ENCODE measurements around the gene CBARP.

Gene CBARP

DNA sequence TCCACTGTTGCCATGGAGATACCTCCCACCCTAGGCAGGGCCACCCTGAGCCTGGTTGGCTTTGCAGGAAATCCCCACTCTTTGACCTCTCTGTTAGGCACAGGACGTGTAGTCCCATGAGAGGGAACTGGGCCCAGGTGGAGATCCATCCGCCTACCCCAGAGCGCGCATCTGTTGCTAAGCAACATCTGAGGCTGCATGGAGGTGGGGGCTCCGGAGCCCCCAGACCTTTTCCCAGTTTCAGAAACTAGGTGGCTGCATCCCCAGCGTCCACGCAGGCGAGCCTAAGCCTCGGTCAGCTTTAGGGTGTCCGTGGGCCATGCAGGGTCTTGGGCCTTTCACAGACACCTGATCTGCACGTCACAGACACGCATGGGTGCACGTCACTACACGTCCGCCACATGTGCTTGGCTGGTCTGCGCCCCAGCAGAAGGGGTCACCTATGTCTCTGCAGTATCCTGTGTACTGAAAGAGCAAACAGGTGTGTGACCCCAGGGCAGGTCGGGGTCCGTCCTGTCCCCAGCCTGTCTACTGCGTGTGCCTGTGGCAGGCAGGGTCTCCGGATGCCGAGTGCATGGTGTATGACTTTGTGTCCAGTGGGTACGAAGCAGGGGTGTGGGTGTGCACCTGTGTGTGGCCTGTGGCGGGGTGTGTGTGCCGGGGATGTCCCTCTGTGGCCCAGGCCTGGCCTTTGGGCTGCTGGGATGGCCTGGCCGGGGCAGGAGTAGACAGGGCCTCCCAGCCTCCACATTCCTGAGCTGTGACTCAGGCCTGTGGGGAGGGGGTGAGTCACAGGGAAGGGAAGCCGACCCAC is 27.2 kb upstream of the CBARP start:
- DNase-seq = no peak

DNA sequence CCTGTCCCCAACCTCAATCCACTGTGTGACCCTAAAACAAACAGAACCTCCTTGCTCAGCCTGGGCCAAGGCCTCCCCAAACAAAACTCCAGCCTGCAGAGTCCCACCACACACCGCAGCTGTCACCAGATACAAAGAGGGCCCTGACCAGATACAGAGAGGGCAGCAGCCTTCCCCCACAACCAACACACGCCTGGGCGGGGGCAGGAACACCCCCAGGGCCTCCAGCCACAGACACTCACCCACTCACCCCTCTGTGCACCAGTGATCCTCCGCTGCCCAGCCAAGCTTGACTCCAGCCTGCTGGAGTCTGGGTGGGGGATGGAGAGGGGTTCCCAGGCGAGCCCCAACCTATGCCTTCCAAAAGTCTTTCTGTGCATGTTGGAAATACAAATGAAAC is 25.4 kb upstream of the CBARP start:
- no peak for DNase-seq

- DNase-seq = no peak
Observed at GRCh38 chr19:1262623-1263123, 24.9 kb upstream of the CBARP start.

GRCh38 chr19:1261798-1262622 is 24.2 kb upstream of the CBARP start:
- peak in 2 of 3 experiments; percentile 54 to 58 for DNase-seq

DNA sequence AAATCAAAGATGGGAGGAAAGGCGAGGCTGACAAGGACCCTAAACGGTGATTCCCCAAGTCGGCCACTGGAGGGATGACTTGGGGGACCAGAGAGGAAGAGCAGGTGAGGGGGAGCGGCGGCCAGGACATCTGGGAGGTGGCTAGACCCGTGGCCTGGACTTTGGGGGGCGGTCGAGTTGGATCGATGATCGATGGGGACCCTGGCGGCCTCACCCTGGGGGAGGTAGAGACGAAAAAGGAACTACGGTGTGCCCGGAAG is 23.7 kb upstream of the CBARP start:
- no peak for DNase-seq

DNA sequence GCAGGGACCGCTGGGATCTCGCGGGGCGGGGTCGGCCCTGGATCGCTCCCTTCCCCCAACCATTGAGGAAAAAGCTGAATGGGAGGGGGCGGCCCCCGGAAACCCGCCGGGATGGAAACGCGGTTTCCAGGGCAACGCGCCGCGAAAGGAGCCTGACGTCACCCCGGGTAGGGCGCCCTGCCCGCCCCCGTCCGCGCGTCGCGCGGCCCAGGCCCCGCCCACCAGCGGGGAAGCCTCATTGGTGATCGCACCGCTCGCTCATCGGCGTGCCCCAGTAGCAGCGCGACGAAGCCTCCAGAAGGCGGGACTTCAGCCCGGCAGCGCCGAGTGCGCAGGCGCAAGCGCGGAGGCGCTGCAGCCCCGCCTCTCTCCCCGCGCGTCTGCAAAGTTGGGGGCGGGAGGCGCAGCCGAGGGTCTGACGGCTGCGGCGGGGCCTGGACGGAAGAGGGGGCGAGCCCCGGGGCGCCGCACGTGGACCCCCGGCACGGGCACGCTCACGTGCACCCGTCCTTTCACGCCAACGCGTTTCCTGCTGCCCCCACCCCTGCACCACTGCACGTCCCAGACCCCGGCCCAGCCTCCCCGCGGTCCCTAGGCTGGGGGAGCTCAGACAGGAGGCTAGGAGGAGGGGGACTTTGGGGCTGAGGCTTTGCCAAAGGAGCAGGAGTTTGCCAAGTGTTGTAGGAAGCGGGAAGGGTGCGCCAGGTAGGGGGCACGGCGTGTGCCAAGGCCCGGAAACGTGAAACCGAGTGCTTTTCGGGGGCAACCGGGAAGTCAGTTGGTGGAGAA is 23.1 kb upstream of the CBARP start:
- DNase-seq = peak; percentile 98 to 99 (median 98)

DNA sequence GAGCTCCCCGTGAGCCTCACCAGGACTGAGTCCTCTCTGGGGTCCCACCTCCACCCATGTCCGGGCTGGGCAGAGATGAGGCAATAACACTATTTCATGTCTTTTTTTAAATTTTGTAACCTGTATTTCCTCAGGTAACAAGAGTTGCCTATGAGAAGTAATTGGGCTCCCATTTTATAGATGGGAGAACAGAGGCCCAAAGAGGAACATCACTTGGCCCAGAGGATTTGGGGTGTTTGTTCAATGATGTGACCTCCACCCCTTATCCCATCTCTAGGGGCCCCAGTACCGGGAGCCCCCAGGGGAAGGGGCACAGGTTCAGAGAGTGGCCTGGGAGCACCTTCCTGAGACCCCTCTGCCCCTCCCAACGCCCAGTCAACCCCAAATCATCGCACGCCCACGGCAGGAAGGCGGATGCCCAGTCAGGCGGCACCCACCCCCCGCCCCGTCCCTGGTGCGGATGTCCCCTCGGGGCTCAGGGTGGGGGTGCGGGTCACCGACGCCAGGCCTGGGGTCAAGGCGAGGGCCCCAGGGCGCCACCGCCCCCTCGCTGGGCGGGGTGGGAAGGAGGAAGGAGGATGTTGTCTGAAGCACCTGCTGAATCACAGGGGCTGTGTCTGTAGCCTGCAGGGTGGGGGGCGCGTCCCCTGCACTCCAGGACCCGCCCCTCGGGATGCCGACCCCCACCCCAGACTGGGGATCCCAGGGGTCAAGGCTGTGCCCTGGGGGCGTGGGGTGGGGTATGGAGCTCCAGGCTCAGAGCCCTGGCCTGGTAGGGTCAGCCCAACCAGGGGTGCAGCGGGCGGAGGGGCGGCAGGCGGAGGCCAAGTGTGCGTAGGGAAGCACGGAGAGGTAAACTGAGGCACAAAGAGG is 22.3 kb upstream of the CBARP start:
- peak in 2 of 3 experiments; percentile 63 to 72 for DNase-seq

GRCh38 chr19:1259206-1259875 is 21.5 kb upstream of the CBARP start:
- DNase-seq = peak in 2 of 3 experiments; percentile 79 to 82

DNA sequence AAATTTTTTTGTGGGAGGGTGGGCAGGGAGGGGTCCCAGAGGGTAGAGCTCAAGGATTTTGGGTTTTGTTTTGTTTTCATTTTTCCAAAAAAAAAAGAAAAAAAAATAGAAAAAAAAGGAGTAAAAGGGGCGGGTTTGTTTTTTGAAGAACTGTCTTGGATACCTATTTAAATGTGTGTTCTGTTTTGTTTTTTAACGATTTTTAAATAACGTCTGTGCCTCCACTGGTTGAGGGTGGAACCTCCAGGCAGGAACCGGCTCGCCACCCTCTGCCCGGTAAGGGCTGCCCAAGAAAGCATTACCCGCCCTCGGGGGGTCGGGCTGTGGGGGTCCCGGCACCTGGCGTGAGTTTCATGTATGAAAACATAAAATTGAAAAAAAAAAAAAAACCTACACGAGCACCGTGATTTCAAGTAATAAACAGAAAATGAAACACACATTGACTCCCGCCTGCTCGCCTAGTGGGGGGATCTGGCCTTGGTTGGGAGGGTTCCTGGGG is 21.0 kb upstream of the CBARP start:
- no peak for DNase-seq

GRCh38 chr19:1258163-1258492 is 20.3 kb upstream of the CBARP start:
- no peak for DNase-seq

DNA sequence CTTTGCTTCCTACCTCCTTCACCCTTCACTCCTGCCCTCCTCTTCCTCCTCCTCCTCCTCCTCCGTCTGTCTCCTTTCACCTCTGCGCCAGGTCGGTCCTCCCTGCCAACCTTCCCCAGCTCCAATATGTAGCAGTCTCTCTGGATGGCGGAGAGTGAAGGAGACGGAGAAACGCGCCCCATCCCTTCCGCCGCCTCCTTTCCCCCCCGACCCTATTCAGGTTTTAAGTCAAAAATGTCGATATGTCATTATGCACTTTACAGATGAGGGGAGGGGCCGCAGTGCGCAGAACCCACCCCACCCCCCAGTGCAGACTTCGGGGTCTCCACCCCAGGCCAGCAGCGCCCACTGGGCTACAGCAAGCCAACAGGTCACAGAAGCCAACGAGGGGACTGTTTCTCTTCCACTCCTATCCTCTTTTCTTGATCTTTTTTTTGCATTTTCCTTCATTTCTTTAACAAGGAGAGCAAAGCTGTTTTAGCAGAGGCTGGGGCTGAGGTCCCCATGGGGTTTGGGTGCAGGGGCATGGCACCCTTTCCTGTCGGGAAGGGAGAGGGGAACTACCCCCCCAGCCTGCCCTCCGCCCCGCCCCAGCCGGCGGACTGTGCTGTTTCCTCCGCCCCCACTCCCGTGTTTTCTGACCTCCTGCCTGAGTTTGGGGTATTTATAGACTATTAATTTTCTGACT is 19.8 kb upstream of the CBARP start:
- DNase-seq = no peak

- no peak for DNase-seq
Observed at GRCh38 chr19:1256646-1257474, 19.1 kb upstream of the CBARP start.

DNA sequence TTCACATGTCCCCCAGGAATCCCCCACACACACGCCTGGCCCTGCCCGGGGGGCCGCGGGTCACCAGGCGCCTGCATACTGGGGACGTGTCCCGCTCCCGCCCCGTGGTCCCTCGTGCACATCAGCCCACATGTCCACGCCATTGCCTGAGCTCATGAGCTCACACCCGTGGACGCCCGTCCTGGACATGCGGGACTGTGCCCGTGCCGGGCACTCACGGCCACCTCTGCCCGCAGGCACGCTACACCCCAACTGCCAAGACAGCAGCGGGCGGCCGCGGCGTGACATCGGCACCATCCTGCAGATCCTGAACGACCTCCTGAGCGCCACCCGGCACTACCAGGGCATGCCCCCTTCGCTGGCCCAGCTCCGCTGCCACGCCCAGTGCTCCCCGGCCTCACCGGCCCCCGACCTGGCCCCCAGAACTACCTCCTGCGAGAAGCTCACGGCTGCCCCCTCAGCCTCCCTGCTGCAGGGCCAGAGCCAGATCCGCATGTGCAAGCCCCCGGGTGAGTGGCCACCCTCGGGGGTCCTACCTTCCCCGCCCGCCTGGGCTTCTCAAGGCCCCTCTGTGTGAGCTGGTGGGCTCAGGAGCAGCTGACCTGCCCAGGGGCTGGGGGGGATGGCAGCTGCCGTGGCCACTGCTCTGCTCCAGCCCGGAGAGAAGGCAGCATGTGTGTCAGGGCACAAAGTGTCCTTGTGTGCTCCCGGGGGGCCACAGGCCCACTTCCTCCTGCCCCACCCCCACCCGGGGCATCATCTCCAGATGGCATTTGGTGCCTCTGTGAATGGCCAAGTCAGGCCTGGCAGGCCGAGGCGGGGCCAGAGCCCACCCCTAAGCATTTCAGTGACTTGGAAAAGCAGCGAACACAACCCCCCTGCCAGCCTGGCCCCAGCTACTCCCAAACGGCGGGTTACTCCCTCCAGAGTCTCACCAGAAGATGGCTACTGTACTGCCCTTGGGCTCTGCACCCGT is 17.7 kb upstream of the CBARP start:
- no peak for DNase-seq

GRCh38 chr19:1254530-1255185 is 16.9 kb upstream of the CBARP start:
- DNase-seq = no peak

DNA sequence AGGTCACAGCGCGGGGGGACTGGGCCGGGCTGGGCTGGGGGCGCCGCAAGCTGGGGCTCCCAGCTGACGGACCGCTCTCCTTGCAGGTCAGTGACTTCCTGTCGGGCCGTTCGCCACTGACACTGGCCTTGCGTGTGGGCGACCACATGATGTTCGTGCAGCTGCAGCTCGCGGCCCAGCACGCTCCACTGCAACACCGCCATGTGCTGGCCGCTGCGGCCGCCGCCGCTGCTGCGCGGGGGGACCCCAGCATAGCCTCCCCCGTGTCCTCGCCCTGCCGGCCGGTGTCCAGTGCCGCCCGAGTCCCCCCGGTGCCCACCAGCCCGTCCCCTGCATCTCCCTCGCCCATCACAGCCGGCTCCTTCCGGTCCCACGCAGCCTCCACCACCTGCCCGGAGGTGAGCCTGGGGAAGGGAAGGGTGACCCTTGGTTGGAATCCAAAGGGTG is 16.3 kb upstream of the CBARP start:
- DNase-seq = no peak

DNA sequence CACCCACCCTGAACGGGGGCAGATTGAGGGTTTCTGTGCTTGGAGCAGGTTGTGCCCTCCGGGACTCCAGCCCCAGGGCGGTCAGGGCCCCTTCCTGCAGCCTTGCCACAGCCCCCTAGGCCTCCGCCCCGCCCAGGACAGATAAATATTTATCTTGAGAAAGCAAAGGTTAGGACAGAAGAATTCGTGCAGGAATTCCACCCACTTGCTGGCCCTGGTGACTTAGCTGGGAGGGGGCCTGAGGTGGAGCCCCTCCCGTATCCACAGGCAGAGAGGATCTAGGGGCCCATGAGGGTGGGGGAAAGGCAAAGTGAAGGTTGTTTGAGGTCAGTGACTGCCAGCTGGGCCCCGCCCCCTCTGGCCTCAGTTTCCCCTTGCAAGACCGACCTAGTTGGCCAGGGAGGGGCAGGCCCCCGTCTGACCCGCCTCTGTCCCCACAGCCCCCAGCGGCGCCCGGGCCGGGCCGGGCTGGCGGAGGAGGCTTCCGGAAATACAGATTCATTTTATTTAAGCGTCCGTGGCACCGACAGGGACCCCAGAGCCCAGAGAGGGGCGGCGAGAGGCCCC is 15.8 kb upstream of the CBARP start:
- no peak for DNase-seq

- DNase-seq = peak in 2 of 3 experiments; percentile 83 to 89
Observed at GRCh38 chr19:1252821-1253513, 15.2 kb upstream of the CBARP start.
